Activated T-helper 1 cell treated with anti-CD3 and anti-CD28 coated beads, Interleukin-2, amount 50 U/mL, for 16 hours (primary cell): ENCODE data around the gene MPI.
A peak's percentile ranks its signal among the peaks of the same experiment; 100 is the strongest.
"Not testable (repeated sequence)": the region's sequence is repeated elsewhere in the genome, so short reads cannot be mapped to it uniquely, and the experiment has no call there.

Experiments
- DNase-seq, 2 donors: peaks; one replicate each; pipeline ENCODE4 v3.0.0-alpha.2; 2020; ENCODE audit warnings: low read depth in 1 of 2, low spot score in 1 of 2

Gene MPI

GRCh38 chr15:74928771-74929198 is 38.9 kb downstream of the MPI start:
- DNase-seq, result no peak

GRCh38 chr15:74933573-74933972 is 43.7 kb downstream of the MPI start:
- no peak for DNase-seq

GRCh38 chr15:74935193-74935592 is 45.4 kb downstream of the MPI start:
- not testable (repeated sequence) for DNase-seq

- DNase-seq, result no peak
Measured at GRCh38 chr15:74937272-74937589, 47.4 kb downstream of the MPI start.

- peak; percentile 74 to 87 for DNase-seq
Measured at GRCh38 chr15:74937590-74938371, 47.9 kb downstream of the MPI start, which contains the start of gene COX5A. Gene COX5A, minus strand, starts transcription at chr15:74938073. Its CDS starts 59 bp downstream, at chr15:74938014.

- peak; percentile 50 to 69 for DNase-seq
Measured at GRCh38 chr15:74950078-74950908, 60.5 kb downstream of the MPI start.

- no peak for DNase-seq
Measured at GRCh38 chr15:74951006-74951405, 61.2 kb downstream of the MPI start.
